Lung (tissue), 12 donors: ENCODE data around the gene VPS33B. TPM values are rescaled to one million over a fixed set of nuclear protein-coding genes. Genes with fewer than 3 reads are reported as not detected.

ENCODE experiments used
- ATAC-seq: fragments of 200-7000 bp; cut with Tn5 transposase; one replicate; pipeline ENCODE4 v1.9.1; 2020; ENCODE audit warnings: moderate number of reproducible peaks; ENCODE audit not compliant: insufficient read depth, low FRiP score
- DNase-seq, 3 donors: peaks; one replicate each; pipeline ENCODE4 v3.0.0-alpha.2; 2013 to 2017
- H3K27ac ChIP-seq, 2 donors: one replicate each; pipeline ENCODE4 v1.5.1; 2013; ENCODE audit warnings: mild to moderate bottlenecking in 2 of 2, moderate library complexity in 2 of 2, control low read depth in 1 of 2, inconsistent platforms in 1 of 2, low read depth in 1 of 2, low read length in 1 of 2
- H3K27me3 ChIP-seq, 3 donors: one replicate each; pipeline ENCODE4 v1.5.1; 2013; ENCODE audit warnings: low read length in 2 of 3; ENCODE audit not compliant: control insufficient read depth in 3 of 3, insufficient read depth in 3 of 3
- H3K36me3 ChIP-seq, 4 donors: one replicate each; pipeline ENCODE4 v1.5.1; 2013; ENCODE audit warnings: low read length in 4 of 4, mild to moderate bottlenecking in 1 of 4, moderate library complexity in 1 of 4; ENCODE audit not compliant: control insufficient read depth in 4 of 4, insufficient read depth in 4 of 4
- H3K4me1 ChIP-seq, 5 donors: one replicate each; pipeline ENCODE4 v1.5.1; 2013; ENCODE audit warnings: low read length in 5 of 5, mild to moderate bottlenecking in 2 of 5, moderate library complexity in 1 of 5; ENCODE audit not compliant: control insufficient read depth in 5 of 5, insufficient read depth in 5 of 5
- H3K4me3 ChIP-seq: one replicate; pipeline ENCODE4 v1.5.1; 2013; ENCODE audit warnings: mild to moderate bottlenecking, control low read depth, moderate library complexity
- H3K9ac ChIP-seq, 2 donors: one replicate each; pipeline ENCODE4 v1.5.1; 2013; ENCODE audit warnings: low read length in 2 of 2, control low read depth in 1 of 2; ENCODE audit not compliant: insufficient read depth in 1 of 2
- H3K9me3 ChIP-seq, 4 donors: one replicate each; pipeline ENCODE4 v1.5.1; 2013; ENCODE audit warnings: low read length in 3 of 4, mild to moderate bottlenecking in 1 of 4, moderate library complexity in 1 of 4; ENCODE audit not compliant: control insufficient read depth in 4 of 4, insufficient read depth in 3 of 4
- WGBS, 2 donors: extraction: QIAGEN DNeasy Blood & Tissue Kit; methylation state at CpG; one replicate each; pipeline ENCODE4 v1.1.7; 2013; 5-methylcytosine and 5-hydroxymethylcytosine counted together
- polyA plus RNA-seq, 2 donors: library from polyadenylated mRNA; stranded (reverse); fragments of 200-250 nt; gene quantifications; one replicate each; pipeline ENCODE4 v1.2.1, GENCODE V29; 2013
- total RNA-seq, 2 donors: library from RNA; depleted of rRNA in 1 of 2; stranded (reverse); fragments of >200 nt in 1 of 2; gene quantifications; one replicate each; pipeline ENCODE4 v1.2.1, GENCODE V29; 2014 to 2021
- TF ChIP-seq, protein P1 (sequence below): IDR thresholded peaks from 2 replicates; pipeline ENCODE4 v1.5.1; 2012; ENCODE audit warnings: mild to moderate bottlenecking; ENCODE audit errors: control extremely low read depth, extremely low read depth
- donor health status: control.
- donor health status: control.
- donor health status: Bipolar disorder and iron deficiency.
- donor health status: healthy.
- donor health status: DM: yes; HTN: yes; CAD: no.

VPS33B gene
- total and polyA plus RNA-seq, 4 donors: 6.5 to 20.7 (median 12.8) TPM

DNA sequence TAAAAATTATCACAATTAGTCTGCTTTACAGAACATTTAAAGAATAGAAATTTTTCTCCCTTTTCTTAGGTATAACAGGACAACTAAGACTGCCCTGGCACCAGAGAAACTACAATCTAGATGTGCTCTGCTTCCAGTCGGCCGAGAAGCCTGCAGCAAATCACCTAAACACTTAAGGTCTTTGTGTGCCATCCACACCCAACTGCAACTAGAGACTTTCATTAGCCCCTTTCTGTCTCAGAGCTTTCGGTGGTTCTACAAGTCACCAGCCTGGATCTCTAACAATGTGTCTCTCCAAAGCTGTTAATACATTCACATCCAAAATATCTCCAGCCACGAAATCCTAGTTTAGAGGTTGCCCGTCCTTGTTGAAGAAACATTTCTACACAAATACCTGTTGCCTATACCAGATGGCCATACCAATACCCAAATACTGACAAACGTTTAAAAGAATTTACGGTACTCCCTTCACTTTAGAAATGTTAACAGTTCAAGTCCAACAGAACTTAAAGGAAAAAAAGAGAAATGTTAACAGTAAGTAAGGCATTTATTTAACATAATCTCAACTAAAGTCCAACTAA is 34.7 kb downstream of the VPS33B start:
- peaks cover 0 to 9% (median 0%) of the 10 kb centered on the region in 5 donors for H3K4me1 ChIP-seq
- no peak for ATAC-seq
- WGBS, 2 donors: 80 to 88% methylated on average over 7 of the region's 7 CpGs

DNA sequence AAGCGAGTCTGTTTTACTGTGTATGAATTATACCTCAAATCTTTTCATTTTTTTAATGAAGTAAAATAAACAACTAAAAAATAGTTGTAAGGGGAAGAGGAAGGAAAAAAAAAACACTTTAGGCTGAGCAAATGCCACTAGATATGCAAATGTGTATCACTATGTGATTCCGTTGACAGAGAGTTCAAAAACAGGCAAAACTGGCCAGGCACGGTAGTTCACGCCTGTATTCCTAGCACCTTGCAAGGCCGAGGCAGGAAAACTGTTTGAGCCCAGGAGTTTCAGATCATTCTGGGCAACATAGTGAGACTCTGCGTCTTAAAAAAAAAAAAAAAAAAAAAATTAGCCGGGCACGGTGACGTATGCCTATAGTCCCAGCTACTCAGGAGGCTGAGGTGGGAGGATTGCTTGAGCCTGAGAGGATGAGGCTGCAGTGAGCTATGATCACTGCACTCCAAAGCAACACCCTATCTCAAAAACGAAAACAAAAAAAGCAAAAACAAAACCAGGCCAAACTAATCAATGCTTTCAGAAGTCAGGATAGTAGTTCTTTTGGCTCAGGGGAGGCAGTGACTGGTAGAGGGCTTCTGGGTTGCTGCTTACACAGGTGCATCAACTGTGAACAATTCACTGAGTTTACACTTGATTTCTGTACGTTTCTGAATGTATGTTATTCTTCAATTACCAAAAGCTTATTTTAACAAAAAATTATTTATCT is 35.4 kb downstream of the VPS33B start:
- TF ChIP-seq, protein P1, sequence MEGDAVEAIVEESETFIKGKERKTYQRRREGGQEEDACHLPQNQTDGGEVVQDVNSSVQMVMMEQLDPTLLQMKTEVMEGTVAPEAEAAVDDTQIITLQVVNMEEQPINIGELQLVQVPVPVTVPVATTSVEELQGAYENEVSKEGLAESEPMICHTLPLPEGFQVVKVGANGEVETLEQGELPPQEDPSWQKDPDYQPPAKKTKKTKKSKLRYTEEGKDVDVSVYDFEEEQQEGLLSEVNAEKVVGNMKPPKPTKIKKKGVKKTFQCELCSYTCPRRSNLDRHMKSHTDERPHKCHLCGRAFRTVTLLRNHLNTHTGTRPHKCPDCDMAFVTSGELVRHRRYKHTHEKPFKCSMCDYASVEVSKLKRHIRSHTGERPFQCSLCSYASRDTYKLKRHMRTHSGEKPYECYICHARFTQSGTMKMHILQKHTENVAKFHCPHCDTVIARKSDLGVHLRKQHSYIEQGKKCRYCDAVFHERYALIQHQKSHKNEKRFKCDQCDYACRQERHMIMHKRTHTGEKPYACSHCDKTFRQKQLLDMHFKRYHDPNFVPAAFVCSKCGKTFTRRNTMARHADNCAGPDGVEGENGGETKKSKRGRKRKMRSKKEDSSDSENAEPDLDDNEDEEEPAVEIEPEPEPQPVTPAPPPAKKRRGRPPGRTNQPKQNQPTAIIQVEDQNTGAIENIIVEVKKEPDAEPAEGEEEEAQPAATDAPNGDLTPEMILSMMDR: no peak
- H3K9me3 ChIP-seq: no peaks in the 10 kb centered on the region
- no peak overlapping the region for H3K27ac ChIP-seq
- H3K27me3 ChIP-seq: no peaks in the 10 kb centered on the region
- DNase-seq (peak; percentile 16 to 46 (median 17)), ATAC-seq (no peak)
- H3K9ac ChIP-seq: no peak overlapping the region
- WGBS, 2 donors: 86 to 87% methylated on average over 11 of the region's 11 CpGs
- H3K4me1 ChIP-seq: peaks cover 0 to 8% (median 0%) of the 10 kb centered on the region in 5 donors
- no peak overlapping the region for H3K4me3 ChIP-seq
- peaks cover 0 to 9% (median 4%) of the 10 kb centered on the region in 4 donors for H3K36me3 ChIP-seq

More for the DNA sequence above, 34.7 kb downstream of the VPS33B start:
- peak in 1 of 3 donors; percentile 9 for DNase-seq
- Histone ChIP-seq H3K36me3 (peaks cover 0 to 5% (median 2%) of the 10 kb centered on the region in 4 donors), H3K9ac (peak overlapping the region in 1 of 2 donors; percentile 38), H3K27ac (no peak overlapping the region), H3K4me3 (no peak overlapping the region), H3K27me3 (no peaks in the 10 kb centered on the region), H3K9me3 (no peaks in the 10 kb centered on the region)
- TF ChIP-seq, protein P1: no peak

- Histone ChIP-seq H3K27ac (no peak overlapping the region), H3K9ac (no peak overlapping the region), H3K9me3 (no peaks in the 10 kb centered on the region), H3K4me3 (no peak overlapping the region), H3K36me3 (peaks cover 1 to 28% (median 11%) of the 10 kb centered on the region in 4 donors), H3K4me1 (no peaks in the 10 kb centered on the region), H3K27me3 (no peaks in the 10 kb centered on the region)
- 81 to 86% methylated on average over 5 of the region's 5 CpGs for WGBS, 2 donors
- DNase-seq: no peak
- TF ChIP-seq, protein P1: no peak
- ATAC-seq: no peak
Measured at GRCh38 chr15:90982135-90982534, 40.3 kb downstream of the VPS33B start.
